Measurements from ENCODE around the gene CALHM6. TPM values are rescaled to one million over a fixed set of nuclear protein-coding genes. Genes with fewer than 3 reads are reported as not detected.

CALHM6 gene
- total RNA-seq, 1 experiment from 2014 or later = not detected

DNA sequence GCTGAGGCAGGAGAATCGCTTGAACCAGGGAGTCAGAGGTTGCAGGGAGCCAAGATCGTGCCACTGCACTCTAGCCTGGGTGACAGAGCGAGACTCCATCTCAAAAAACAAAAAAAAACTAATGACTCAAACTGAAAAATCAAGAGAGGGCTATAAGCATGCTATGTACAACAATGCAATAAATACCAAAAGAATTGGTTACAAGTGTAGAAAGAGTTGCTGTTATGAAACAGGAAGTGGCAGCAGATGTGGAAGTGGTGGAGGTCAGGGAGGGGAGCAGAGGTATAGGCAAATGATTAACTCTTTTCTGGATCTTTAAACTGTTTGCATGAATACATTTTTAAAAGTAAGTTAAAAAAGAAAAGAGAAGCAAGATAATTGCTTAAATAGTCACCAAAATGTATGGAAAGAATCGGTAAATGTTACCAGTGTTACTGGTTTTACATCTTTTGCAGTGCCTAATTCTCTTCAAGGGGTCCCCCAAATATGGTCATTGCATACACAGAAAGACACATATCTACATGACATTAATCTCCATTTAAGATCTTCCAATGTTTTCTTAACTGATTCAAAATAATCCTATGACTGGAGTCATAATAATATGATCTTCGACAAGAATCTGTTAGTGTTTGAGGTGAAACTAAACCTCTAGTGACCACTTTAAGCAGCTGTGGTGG lies 15.0 kb downstream of the CALHM6 start:
- H3K9me3 Mint-ChIP-seq (ENCODE audit: unreplicated experiment) = no peaks in the 10 kb centered on the region
- TF ChIP-seq, protein P1, sequence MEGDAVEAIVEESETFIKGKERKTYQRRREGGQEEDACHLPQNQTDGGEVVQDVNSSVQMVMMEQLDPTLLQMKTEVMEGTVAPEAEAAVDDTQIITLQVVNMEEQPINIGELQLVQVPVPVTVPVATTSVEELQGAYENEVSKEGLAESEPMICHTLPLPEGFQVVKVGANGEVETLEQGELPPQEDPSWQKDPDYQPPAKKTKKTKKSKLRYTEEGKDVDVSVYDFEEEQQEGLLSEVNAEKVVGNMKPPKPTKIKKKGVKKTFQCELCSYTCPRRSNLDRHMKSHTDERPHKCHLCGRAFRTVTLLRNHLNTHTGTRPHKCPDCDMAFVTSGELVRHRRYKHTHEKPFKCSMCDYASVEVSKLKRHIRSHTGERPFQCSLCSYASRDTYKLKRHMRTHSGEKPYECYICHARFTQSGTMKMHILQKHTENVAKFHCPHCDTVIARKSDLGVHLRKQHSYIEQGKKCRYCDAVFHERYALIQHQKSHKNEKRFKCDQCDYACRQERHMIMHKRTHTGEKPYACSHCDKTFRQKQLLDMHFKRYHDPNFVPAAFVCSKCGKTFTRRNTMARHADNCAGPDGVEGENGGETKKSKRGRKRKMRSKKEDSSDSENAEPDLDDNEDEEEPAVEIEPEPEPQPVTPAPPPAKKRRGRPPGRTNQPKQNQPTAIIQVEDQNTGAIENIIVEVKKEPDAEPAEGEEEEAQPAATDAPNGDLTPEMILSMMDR (IDR thresholded peaks at IDR 0.05; ENCODE audit: unreplicated experiment) = no peak
- no peak overlapping the region for H3K4me3 Mint-ChIP-seq (ENCODE audit: unreplicated experiment)
- DNase-seq (ENCODE audit: unreplicated experiment) = peak; percentile 6
- BruUV-seq (replicated peaks) = no TSS peak
- intact Hi-C loops (cut with micrococcal nuclease) = no loop called here
- ChIA-PET POLR2A (no interaction called here), CTCF (no interaction called here)
- no peaks in the 10 kb centered on the region for H3K36me3 Mint-ChIP-seq (ENCODE audit: insufficient read depth, unreplicated experiment)
- H3K4me1 Mint-ChIP-seq (ENCODE audit: insufficient read depth, unreplicated experiment) = no peaks in the 10 kb centered on the region
- no peak overlapping the region for H3K27ac Mint-ChIP-seq (ENCODE audit: low read depth, unreplicated experiment)
- H3K27me3 Mint-ChIP-seq (ENCODE audit: insufficient read depth, unreplicated experiment) = no peaks in the 10 kb centered on the region

DNA sequence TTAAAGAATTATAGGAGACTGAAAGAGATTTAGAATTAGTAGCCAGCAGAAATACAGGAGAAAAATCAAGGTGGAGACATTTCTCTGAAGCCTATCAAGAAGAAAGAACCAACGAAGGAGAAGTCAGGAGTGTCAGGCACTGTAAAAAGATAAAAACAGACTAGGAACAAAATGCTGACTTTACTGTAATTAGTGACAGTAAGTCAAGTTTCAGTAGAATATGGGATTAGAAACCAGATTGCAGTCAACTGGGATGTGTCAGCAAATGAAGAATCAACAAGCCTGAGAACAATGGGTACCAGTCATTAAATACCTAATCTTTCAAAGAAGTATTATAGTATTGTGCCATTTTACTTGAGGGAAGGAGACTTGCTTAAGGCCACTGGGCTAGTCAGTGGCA lies 21.6 kb downstream of the CALHM6 start:
- no peaks in the 10 kb centered on the region for H3K36me3 Mint-ChIP-seq (ENCODE audit: insufficient read depth, unreplicated experiment)
- no peaks in the 10 kb centered on the region for H3K9me3 Mint-ChIP-seq (ENCODE audit: unreplicated experiment)
- TF ChIP-seq, protein P1 (IDR thresholded peaks at IDR 0.05; ENCODE audit: unreplicated experiment) = no peak
- H3K27me3 Mint-ChIP-seq (ENCODE audit: insufficient read depth, unreplicated experiment) = no peaks in the 10 kb centered on the region
- POLR2A ChIA-PET = no interaction called here
- intact Hi-C loops (cut with micrococcal nuclease) = no loop called here
- DNase-seq (ENCODE audit: unreplicated experiment) = no peak
- H3K4me3 Mint-ChIP-seq (ENCODE audit: unreplicated experiment) = no peak overlapping the region
- BruUV-seq (replicated peaks) = no TSS peak
- CTCF ChIA-PET = interaction anchor here (1.1 kb wide), 1 partner anchor 14 kb away, joined by 4 read pairs; no protein-coding TSS in a partner anchor
- no peak overlapping the region for H3K27ac Mint-ChIP-seq (ENCODE audit: low read depth, unreplicated experiment)
- no peaks in the 10 kb centered on the region for H3K4me1 Mint-ChIP-seq (ENCODE audit: insufficient read depth, unreplicated experiment)

DNA sequence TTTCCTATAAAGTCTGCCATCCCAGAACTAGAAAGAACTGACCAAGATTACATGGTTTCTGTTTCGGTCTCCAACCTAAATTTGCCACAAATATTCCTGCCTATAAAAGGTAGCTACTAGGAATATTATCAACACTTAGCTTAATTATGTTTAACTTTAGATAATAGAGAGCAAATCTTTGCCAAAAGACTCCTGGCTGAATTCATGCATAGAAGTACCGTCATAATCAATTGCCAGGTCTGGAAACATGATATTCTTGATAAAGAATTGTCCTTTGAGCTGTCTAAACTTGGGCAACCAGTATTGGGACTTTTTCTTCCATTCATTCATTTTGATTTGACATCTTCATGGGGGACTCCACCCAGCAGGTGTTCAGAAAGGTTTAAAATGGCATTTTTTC lies 22.4 kb downstream of the CALHM6 start:
- CTCF ChIA-PET = interaction anchor here (1.1 kb wide), 1 partner anchor 13 kb away, joined by 4 read pairs; no protein-coding TSS in a partner anchor
- Mint-ChIP-seq H3K36me3 (ENCODE audit: insufficient read depth, unreplicated experiment) (no peaks in the 10 kb centered on the region), H3K4me3 (ENCODE audit: unreplicated experiment) (no peak overlapping the region), H3K27ac (ENCODE audit: low read depth, unreplicated experiment) (no peak overlapping the region), H3K27me3 (ENCODE audit: insufficient read depth, unreplicated experiment) (no peaks in the 10 kb centered on the region), H3K4me1 (ENCODE audit: insufficient read depth, unreplicated experiment) (no peaks in the 10 kb centered on the region), H3K9me3 (ENCODE audit: unreplicated experiment) (no peaks in the 10 kb centered on the region)
- TF ChIP-seq, protein P1 (IDR thresholded peaks at IDR 0.05; ENCODE audit: unreplicated experiment) = no peak
- no peak for DNase-seq (ENCODE audit: unreplicated experiment)
- POLR2A ChIA-PET = interaction anchor here (0.9 kb wide), 1 partner anchor 204 kb away, joined by 3 read pairs; the partner anchor contains the start of gene TSPYL1
- intact Hi-C loops (cut with micrococcal nuclease) = no loop called here
- BruUV-seq (replicated peaks) = no TSS peak

DNA sequence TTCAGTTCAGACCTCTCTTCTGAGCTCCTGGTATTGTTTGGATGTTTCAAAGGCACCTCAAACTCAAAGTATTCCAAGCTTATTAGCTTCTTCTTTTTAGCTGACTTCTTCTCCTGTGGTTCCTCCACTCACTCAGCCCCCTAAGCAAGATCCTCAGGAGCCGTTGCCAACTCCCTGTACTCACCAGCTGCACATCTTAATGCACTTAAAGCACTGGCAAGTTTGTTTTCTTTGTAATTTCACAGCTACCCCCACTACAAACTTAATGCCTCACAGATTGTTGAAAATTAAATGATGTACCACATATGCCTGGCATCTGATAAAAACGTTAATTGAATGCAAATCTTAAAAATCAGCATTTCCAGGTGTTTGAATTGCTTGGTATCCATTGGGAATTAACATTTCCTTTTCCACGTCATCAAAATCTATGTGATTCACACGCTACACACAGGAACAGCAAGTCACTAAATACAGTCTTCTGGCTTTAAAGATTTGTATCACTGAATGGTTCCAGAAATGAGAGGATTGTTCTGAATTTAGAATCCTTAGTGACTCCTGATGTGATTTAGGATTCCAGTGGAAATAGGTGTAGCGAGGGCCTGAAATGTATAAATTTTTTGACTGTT lies 24.5 kb downstream of the CALHM6 start:
- TF ChIP-seq, protein P1 (IDR thresholded peaks at IDR 0.05; ENCODE audit: unreplicated experiment) = no peak
- ChIA-PET POLR2A (no interaction called here), CTCF (interaction anchor here (0.6 kb wide), 1 partner anchor 56 kb away, joined by 3 read pairs; no protein-coding TSS in a partner anchor)
- no peaks in the 10 kb centered on the region for H3K36me3 Mint-ChIP-seq (ENCODE audit: insufficient read depth, unreplicated experiment)
- H3K9me3 Mint-ChIP-seq (ENCODE audit: unreplicated experiment) = no peaks in the 10 kb centered on the region
- H3K4me1 Mint-ChIP-seq (ENCODE audit: insufficient read depth, unreplicated experiment) = no peaks in the 10 kb centered on the region
- no peak overlapping the region for H3K27ac Mint-ChIP-seq (ENCODE audit: low read depth, unreplicated experiment)
- DNase-seq (ENCODE audit: unreplicated experiment) = no peak
- H3K27me3 Mint-ChIP-seq (ENCODE audit: insufficient read depth, unreplicated experiment) = no peaks in the 10 kb centered on the region
- intact Hi-C loops (cut with micrococcal nuclease) = no loop called here
- no peak overlapping the region for H3K4me3 Mint-ChIP-seq (ENCODE audit: unreplicated experiment)
- BruUV-seq (replicated peaks) = no TSS peak

Data from MCF 10A (cell line).